Stimulated activated CD8-positive, alpha-beta memory T cell treated with anti-CD3 and anti-CD28 coated beads, Interleukin-4, amount 100 ng/mL, for 24 hours (primary cell): ENCODE results near the gene SRPRB.

Experiments used
- DNase-seq: peaks from one replicate; pipeline ENCODE4 v3.0.0-alpha.2; 2020; ENCODE audit warnings: low read depth

SRPRB gene

GRCh38 chr3:133868758-133869475 is 63.3 kb downstream of the SRPRB start:
- no peak for DNase-seq

- no peak for DNase-seq
These were observed 64.0 kb downstream of the SRPRB start for GRCh38 chr3:133869586-133869985.

GRCh38 chr3:133870822-133871221 is 65.2 kb downstream of the SRPRB start:
- no peak for DNase-seq
